Retinal pigment epithelial cell (primary cell): ENCODE results near the gene SUPT5H.

ENCODE experiments used
- DNase-seq: peaks from one replicate; pipeline ENCODE4 v3.0.0-alpha.2; 2010; ENCODE audit warnings: low read depth
- H3K4me3 ChIP-seq: 2 replicates; pipeline ENCODE4 v1.5.1; 2011; ENCODE audit warnings: mild to moderate bottlenecking, low read length, control low read depth, moderate library complexity
- CTCF ChIP-seq: conservative IDR thresholded peaks from 2 replicates; pipeline ENCODE4 v1.5.1; 2011; ENCODE audit warnings: low read depth, low read length, control low read depth, inconsistent platforms

SUPT5H gene

GRCh38 chr19:39413911-39414608 lies 31.3 kb upstream of the SUPT5H start:
- no peak for DNase-seq
- TF ChIP-seq CTCF = peak; percentile 42
- peak overlapping the region; percentile 92 for H3K4me3 ChIP-seq

GRCh38 chr19:39415111-39416046 lies 30.0 kb upstream of the SUPT5H start:
- H3K4me3 ChIP-seq = no peak overlapping the region
- TF ChIP-seq CTCF = no peak
- DNase-seq = no peak

GRCh38 chr19:39416152-39417120 lies 28.9 kb upstream of the SUPT5H start:
- H3K4me3 ChIP-seq = no peak overlapping the region
- DNase-seq = no peak
- TF ChIP-seq CTCF = no peak

GRCh38 chr19:39417463-39418181 lies 27.8 kb upstream of the SUPT5H start:
- no peak for DNase-seq
- no peak overlapping the region for H3K4me3 ChIP-seq
- no peak for TF ChIP-seq CTCF

GRCh38 chr19:39419003-39419402 lies 26.4 kb upstream of the SUPT5H start:
- H3K4me3 ChIP-seq = no peak overlapping the region
- no peak for TF ChIP-seq CTCF
- DNase-seq = no peak

- DNase-seq = no peak
- no peak for TF ChIP-seq CTCF
- no peak overlapping the region for H3K4me3 ChIP-seq
Measured at GRCh38 chr19:39420769-39421168, 24.6 kb upstream of the SUPT5H start.
